ENCODE data around the gene IFNGR2. TPM values are rescaled to one million over a fixed set of nuclear protein-coding genes. Genes with fewer than 3 reads are reported as not detected.

The IFNGR2 gene
- polyA plus RNA-seq, 1 of the 3 experiments (the other 2 are of a cell fraction): 92.4 TPM

GRCh38 chr21:33383056-33383888 lies 19.9 kb upstream of the IFNGR2 start (continued):
- TF ChIP-seq REST (IDR thresholded peaks at IDR 0.05; ENCODE audit: low read depth, low read length) (no peak), NRF1 (IDR thresholded peaks at IDR 0.05; ENCODE audit: low read depth, low read length) (no peak), RFX5 (IDR thresholded peaks at IDR 0.05; ENCODE audit: low read length) (no peak)

GRCh38 chr21:33384841-33385331 lies 18.3 kb upstream of the IFNGR2 start:
- no peak for DNase-seq

More at GRCh38 chr21:33384841-33385331, 18.3 kb upstream of the IFNGR2 start:
- H3K36me3 ChIP-seq (replicated peaks in 1 of 2; ENCODE audit: control insufficient read depth in 1 of 2, insufficient read depth in 2 of 2, low read length in 1 of 2): no peaks in the 10 kb centered on the region
- H3K27me3 ChIP-seq (ENCODE audit: insufficient read depth): no peaks in the 10 kb centered on the region
- ChIA-PET POLR2A (no interaction called here), CTCF (interaction anchor here (1.3 to 2.8 kb wide), 6 partner anchors 18 to 188 kb away, joined by 3 to 11 read pairs (median 6); no protein-coding TSS in a partner anchor)
- no peak overlapping the region for H3K27ac ChIP-seq (ENCODE audit: low read depth in 2 of 2, low read length in 1 of 2)
- H3K79me2 ChIP-seq (ENCODE audit: insufficient read depth): no peaks in the 10 kb centered on the region
- H3K9ac ChIP-seq: no peak overlapping the region
- H3K4me2 ChIP-seq: no peak overlapping the region
- no peaks in the 10 kb centered on the region for H4K20me1 ChIP-seq (ENCODE audit: insufficient read depth)
- no peak overlapping the region for H3K4me3 ChIP-seq (ENCODE audit: low read depth in 2 of 2, low read length in 1 of 2)
- peaks cover 5 to 19% of the 10 kb centered on the region in 2 experiments; a peak in 3 of 4 replicates for H3K4me1 ChIP-seq (ENCODE audit: control insufficient read depth in 1 of 2, insufficient read depth in 2 of 2, low read depth in 1 of 2, low read length in 1 of 2)
- TF ChIP-seq NFIC (IDR thresholded peaks at IDR 0.05; ENCODE audit: borderline replicate concordance) (no peak), FOXM1 (IDR thresholded peaks at IDR 0.05; ENCODE audit: low read depth) (no peak), GABPA (IDR thresholded peaks at IDR 0.05; ENCODE audit: low read depth) (no peak), MXI1 (IDR thresholded peaks at IDR 0.05; ENCODE audit: low read depth, low read length) (no peak), EP300 (IDR thresholded peaks at IDR 0.05; ENCODE audit: borderline replicate concordance in 1 of 2, low read depth in 1 of 2, low read length in 1 of 2) (no peak), ZBTB33 (IDR thresholded peaks at IDR 0.05; ENCODE audit: borderline replicate concordance, low read depth) (no peak), JUND (IDR thresholded peaks at IDR 0.05) (no peak), FOXJ3 (CRISPR knock-in tag; IDR thresholded peaks at IDR 0.05) (no peak), NRF1 (IDR thresholded peaks at IDR 0.05; ENCODE audit: low read depth, low read length) (no peak), FOSL2 (IDR thresholded peaks at IDR 0.05; ENCODE audit: borderline replicate concordance, low read depth) (no peak), TAF1 (IDR thresholded peaks at IDR 0.05; ENCODE audit: borderline replicate concordance, low read depth, low read length) (no peak), PBX3 (IDR thresholded peaks at IDR 0.05) (no peak), RAD21 (IDR thresholded peaks at IDR 0.05; ENCODE audit: low read length) (no peak)
- 91% methylated on average over 17 of the region's 17 CpGs for WGBS (ENCODE audit: low lambda C conversion rate)
- peaks cover 14% of the 10 kb centered on the region for H3F3A ChIP-seq (replicated peaks; ENCODE audit: insufficient read depth)
- H2AFZ ChIP-seq (ENCODE audit: low read depth): no peak overlapping the region
- no peaks in the 10 kb centered on the region for H3K9me2 ChIP-seq
- no peaks in the 10 kb centered on the region for H3K9me3 ChIP-seq
